NB4 (cell line): Measurements from ENCODE around the gene CTBP2.

Experiments
- MYC ChIP-seq: IDR thresholded peaks from 2 replicates; pipeline ENCODE4 v1.6.1; 2011; ENCODE audit warnings: low read depth, low read length
- POLR2A ChIP-seq: IDR thresholded peaks from 2 replicates; pipeline ENCODE4 v1.6.1; 2011; ENCODE audit warnings: mild to moderate bottlenecking; ENCODE audit not compliant: insufficient read length; ENCODE audit errors: extremely low read depth
- TF ChIP-seq, protein P1 (sequence below): IDR thresholded peaks from 2 replicates; pipeline ENCODE4 v1.6.1; 2011; ENCODE audit warnings: low read depth, low read length

DNA sequence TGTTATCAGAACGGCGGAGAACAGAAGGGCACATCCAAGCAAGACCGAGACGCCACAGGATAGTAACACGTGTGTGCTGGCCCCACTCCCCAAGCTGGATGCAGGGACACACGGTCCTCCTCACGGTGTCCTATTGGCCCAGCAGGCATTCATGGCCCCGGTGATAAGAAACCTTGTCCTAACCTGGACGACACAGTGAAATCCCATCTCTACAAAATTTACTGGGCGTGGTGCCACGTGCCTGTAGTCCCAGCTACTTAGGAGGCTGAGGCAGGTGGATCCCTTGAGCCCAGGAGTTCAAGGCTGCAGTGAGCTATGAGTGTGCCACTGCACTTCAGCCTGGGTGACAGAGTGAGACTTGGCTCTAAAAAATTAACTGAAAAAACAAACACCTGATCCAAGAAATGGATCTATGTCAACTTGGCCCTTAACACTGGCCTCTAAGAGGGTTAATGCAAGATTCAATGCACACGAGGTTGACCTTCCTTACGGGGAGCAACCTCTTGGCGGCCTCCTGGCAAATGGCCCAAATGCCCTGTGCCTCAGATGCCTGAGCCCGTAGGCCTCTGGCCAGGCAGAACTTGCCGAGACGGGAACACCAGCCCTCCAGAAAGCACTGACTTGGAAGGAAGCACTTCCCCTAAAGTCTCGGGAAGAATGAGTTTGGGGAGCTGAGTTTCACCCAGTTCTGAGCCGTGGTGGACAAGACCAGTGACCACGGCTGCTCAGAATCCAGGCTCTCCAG is 146.1 kb downstream of the CTBP2 start:
- no peak for TF ChIP-seq POLR2A
- no peak for TF ChIP-seq MYC
- TF ChIP-seq, protein P1, sequence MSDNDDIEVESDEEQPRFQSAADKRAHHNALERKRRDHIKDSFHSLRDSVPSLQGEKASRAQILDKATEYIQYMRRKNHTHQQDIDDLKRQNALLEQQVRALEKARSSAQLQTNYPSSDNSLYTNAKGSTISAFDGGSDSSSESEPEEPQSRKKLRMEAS, result no peak
